ENCODE measurements around the gene URGCP.
"Not testable (repeated sequence)": the region's sequence is repeated elsewhere in the genome, so short reads cannot be mapped to it uniquely, and the experiment has no call there.

Gene URGCP

GRCh38 chr7:43871064-43871463 is 35.3 kb downstream of the URGCP start:
- no peak for DNase-seq

GRCh38 chr7:43870316-43870715 is 36.1 kb downstream of the URGCP start:
- DNase-seq: no peak

GRCh38 chr7:43869867-43870240 is 36.5 kb downstream of the URGCP start:
- no peak for DNase-seq

- peak; percentile 94 for DNase-seq
These were observed 37.2 kb downstream of the URGCP start, which contains the start of gene MRPS24 for GRCh38 chr7:43869006-43869866. MRPS24 (minus strand) TSS chr7:43869517; CDS start chr7:43869495, 22 bp downstream.

- no peak for DNase-seq
These were observed 37.8 kb downstream of the URGCP start for GRCh38 chr7:43868681-43869005.

- no peak for DNase-seq
These were observed 38.2 kb downstream of the URGCP start for GRCh38 chr7:43868181-43868580.

- DNase-seq: no peak
These were observed 41.1 kb downstream of the URGCP start for GRCh38 chr7:43865277-43865676.

- DNase-seq: no peak
These were observed 42.3 kb downstream of the URGCP start for GRCh38 chr7:43864126-43864525.

GRCh38 chr7:43856996-43857395 is 49.4 kb downstream of the URGCP start:
- DNase-seq: no peak

GRCh38 chr7:43856316-43856715 is 50.1 kb downstream of the URGCP start:
- no peak for DNase-seq

GRCh38 chr7:43855176-43855575 is 51.2 kb downstream of the URGCP start:
- no peak for DNase-seq

- no peak for DNase-seq
These were observed 54.6 kb downstream of the URGCP start for GRCh38 chr7:43851805-43852204.

- DNase-seq: no peak
These were observed 55.9 kb downstream of the URGCP start for GRCh38 chr7:43850348-43851116.

- no peak for DNase-seq
These were observed 57.3 kb downstream of the URGCP start for GRCh38 chr7:43849047-43849446.

GRCh38 chr7:43847496-43847895 is 58.9 kb downstream of the URGCP start:
- no peak for DNase-seq

- no peak for DNase-seq
These were observed 61.7 kb downstream of the URGCP start for GRCh38 chr7:43844662-43845061.

GRCh38 chr7:43844257-43844656 is 62.1 kb downstream of the URGCP start:
- no peak for DNase-seq

- DNase-seq: no peak
These were observed 63.1 kb downstream of the URGCP start for GRCh38 chr7:43843296-43843695.

- no peak for DNase-seq
These were observed 68.2 kb downstream of the URGCP start for GRCh38 chr7:43838201-43838658.

- peak; percentile 62 for DNase-seq
These were observed 71.7 kb downstream of the URGCP start for GRCh38 chr7:43834463-43835251.

GRCh38 chr7:43830917-43831316 is 75.5 kb downstream of the URGCP start:
- not testable (repeated sequence) for DNase-seq

Data from NCI-H2029 (cell line).